ENCODE measurements around the gene WFDC2. TPM values are rescaled to one million over a fixed set of nuclear protein-coding genes. Genes with fewer than 3 reads are reported as not detected.

Gene WFDC2
- total RNA-seq, 1 donor from 2014 or later, result not detected

- H3K4me3 ChIP-seq (ENCODE audit: low read length in 3 of 3), result no peak overlapping the region
- H3K9ac ChIP-seq (ENCODE audit: low read depth in 1 of 3, low read length in 3 of 3), result no peak overlapping the region
- H3K9me3 ChIP-seq (ENCODE audit: control insufficient read depth in 3 of 3, low read length in 3 of 3), result no peaks in the 10 kb centered on the region
- H3K27me3 ChIP-seq (ENCODE audit: control insufficient read depth in 3 of 3, insufficient read depth in 3 of 3, low read length in 3 of 3), result no peaks in the 10 kb centered on the region
- peaks cover 0 to 2% (median 0%) of the 10 kb centered on the region in 3 donors for H3K36me3 ChIP-seq (ENCODE audit: control insufficient read depth in 3 of 3, insufficient read depth in 3 of 3, low read length in 3 of 3)
- peak overlapping the region; percentile 44 for H3K27ac ChIP-seq (ENCODE audit: low read depth, low read length)
- H3K4me1 ChIP-seq (ENCODE audit: control insufficient read depth in 3 of 3, insufficient read depth in 3 of 3, low read length in 3 of 3), result peaks cover 7 to 13% (median 9%) of the 10 kb centered on the region in 3 donors
These were observed 35.6 kb upstream of the WFDC2 start for GRCh38 chr20:45433976-45434375.

- no peaks in the 10 kb centered on the region for H3K27me3 ChIP-seq (ENCODE audit: control insufficient read depth in 3 of 3, insufficient read depth in 3 of 3, low read length in 3 of 3)
- peak overlapping the region; percentile 76 for H3K27ac ChIP-seq (ENCODE audit: low read depth, low read length)
- peaks cover 7 to 13% (median 9%) of the 10 kb centered on the region in 3 donors for H3K4me1 ChIP-seq (ENCODE audit: control insufficient read depth in 3 of 3, insufficient read depth in 3 of 3, low read length in 3 of 3)
- H3K9me3 ChIP-seq (ENCODE audit: control insufficient read depth in 3 of 3, low read length in 3 of 3), result no peaks in the 10 kb centered on the region
- no peaks in the 10 kb centered on the region for H3K36me3 ChIP-seq (ENCODE audit: control insufficient read depth in 3 of 3, insufficient read depth in 3 of 3, low read length in 3 of 3)
- H3K4me3 ChIP-seq (ENCODE audit: low read length in 3 of 3), result peak overlapping the region; percentile 78 to 87 (median 82)
- peak overlapping the region; percentile 75 to 94 (median 89) for H3K9ac ChIP-seq (ENCODE audit: low read depth in 1 of 3, low read length in 3 of 3)
These were observed 32.6 kb upstream of the WFDC2 start for GRCh38 chr20:45436732-45437485.

GRCh38 chr20:45440424-45440823 lies 29.1 kb upstream of the WFDC2 start:
- Histone ChIP-seq H3K27me3 (ENCODE audit: control insufficient read depth in 3 of 3, insufficient read depth in 3 of 3, low read length in 3 of 3) (no peaks in the 10 kb centered on the region), H3K4me1 (ENCODE audit: control insufficient read depth in 3 of 3, insufficient read depth in 3 of 3, low read length in 3 of 3) (peaks cover 4 to 7% (median 7%) of the 10 kb centered on the region in 3 donors), H3K9ac (ENCODE audit: low read depth in 1 of 3, low read length in 3 of 3) (no peak overlapping the region), H3K4me3 (ENCODE audit: low read length in 3 of 3) (no peak overlapping the region), H3K9me3 (ENCODE audit: control insufficient read depth in 3 of 3, low read length in 3 of 3) (no peaks in the 10 kb centered on the region), H3K36me3 (ENCODE audit: control insufficient read depth in 3 of 3, insufficient read depth in 3 of 3, low read length in 3 of 3) (no peaks in the 10 kb centered on the region), H3K27ac (ENCODE audit: low read depth, low read length) (no peak overlapping the region)

- Histone ChIP-seq H3K9ac (ENCODE audit: low read depth in 1 of 3, low read length in 3 of 3) (no peak overlapping the region), H3K4me3 (ENCODE audit: low read length in 3 of 3) (no peak overlapping the region), H3K9me3 (ENCODE audit: control insufficient read depth in 3 of 3, low read length in 3 of 3) (no peaks in the 10 kb centered on the region), H3K4me1 (ENCODE audit: control insufficient read depth in 3 of 3, insufficient read depth in 3 of 3, low read length in 3 of 3) (peaks cover 4 to 7% (median 7%) of the 10 kb centered on the region in 3 donors), H3K36me3 (ENCODE audit: control insufficient read depth in 3 of 3, insufficient read depth in 3 of 3, low read length in 3 of 3) (no peaks in the 10 kb centered on the region), H3K27ac (ENCODE audit: low read depth, low read length) (no peak overlapping the region), H3K27me3 (ENCODE audit: control insufficient read depth in 3 of 3, insufficient read depth in 3 of 3, low read length in 3 of 3) (peaks cover 0 to 2% (median under 1%) of the 10 kb centered on the region in 3 donors)
These were observed 28.5 kb upstream of the WFDC2 start for GRCh38 chr20:45440891-45441685.

GRCh38 chr20:45441746-45442145 lies 27.8 kb upstream of the WFDC2 start:
- no peaks in the 10 kb centered on the region for H3K36me3 ChIP-seq (ENCODE audit: control insufficient read depth in 3 of 3, insufficient read depth in 3 of 3, low read length in 3 of 3)

GRCh38 chr20:45444050-45444449 lies 25.5 kb upstream of the WFDC2 start:
- Histone ChIP-seq H3K4me1 (ENCODE audit: control insufficient read depth in 3 of 3, insufficient read depth in 3 of 3, low read length in 3 of 3) (peaks cover 0 to under 1% (median 0%) of the 10 kb centered on the region in 3 donors), H3K27me3 (ENCODE audit: control insufficient read depth in 3 of 3, insufficient read depth in 3 of 3, low read length in 3 of 3) (peaks cover 0 to 4% (median 2%) of the 10 kb centered on the region in 3 donors), H3K4me3 (ENCODE audit: low read length in 3 of 3) (no peak overlapping the region), H3K36me3 (ENCODE audit: control insufficient read depth in 3 of 3, insufficient read depth in 3 of 3, low read length in 3 of 3) (no peaks in the 10 kb centered on the region), H3K27ac (ENCODE audit: low read depth, low read length) (no peak overlapping the region), H3K9me3 (ENCODE audit: control insufficient read depth in 3 of 3, low read length in 3 of 3) (no peaks in the 10 kb centered on the region), H3K9ac (ENCODE audit: low read depth in 1 of 3, low read length in 3 of 3) (no peak overlapping the region)

More at GRCh38 chr20:45441746-45442145, 27.8 kb upstream of the WFDC2 start:
- Histone ChIP-seq H3K4me1 (ENCODE audit: control insufficient read depth in 3 of 3, insufficient read depth in 3 of 3, low read length in 3 of 3) (peaks cover 2 to 4% (median 4%) of the 10 kb centered on the region in 3 donors), H3K27ac (ENCODE audit: low read depth, low read length) (no peak overlapping the region), H3K9ac (ENCODE audit: low read depth in 1 of 3, low read length in 3 of 3) (no peak overlapping the region), H3K4me3 (ENCODE audit: low read length in 3 of 3) (no peak overlapping the region), H3K9me3 (ENCODE audit: control insufficient read depth in 3 of 3, low read length in 3 of 3) (no peaks in the 10 kb centered on the region), H3K27me3 (ENCODE audit: control insufficient read depth in 3 of 3, insufficient read depth in 3 of 3, low read length in 3 of 3) (peaks cover 0 to 4% (median 2%) of the 10 kb centered on the region in 3 donors)

GRCh38 chr20:45445805-45446562 lies 23.6 kb upstream of the WFDC2 start:
- no peak overlapping the region for H3K27ac ChIP-seq (ENCODE audit: low read depth, low read length)
- peaks cover 0 to 5% (median 4%) of the 10 kb centered on the region in 3 donors for H3K4me1 ChIP-seq (ENCODE audit: control insufficient read depth in 3 of 3, insufficient read depth in 3 of 3, low read length in 3 of 3)
- no peaks in the 10 kb centered on the region for H3K36me3 ChIP-seq (ENCODE audit: control insufficient read depth in 3 of 3, insufficient read depth in 3 of 3, low read length in 3 of 3)
- H3K4me3 ChIP-seq (ENCODE audit: low read length in 3 of 3), result no peak overlapping the region
- no peak overlapping the region for H3K9ac ChIP-seq (ENCODE audit: low read depth in 1 of 3, low read length in 3 of 3)
- H3K9me3 ChIP-seq (ENCODE audit: control insufficient read depth in 3 of 3, low read length in 3 of 3), result no peaks in the 10 kb centered on the region
- peaks cover 0 to 4% (median 2%) of the 10 kb centered on the region in 3 donors for H3K27me3 ChIP-seq (ENCODE audit: control insufficient read depth in 3 of 3, insufficient read depth in 3 of 3, low read length in 3 of 3)

- Histone ChIP-seq H3K4me1 (ENCODE audit: control insufficient read depth in 3 of 3, insufficient read depth in 3 of 3, low read length in 3 of 3) (peaks cover 0 to 5% (median 4%) of the 10 kb centered on the region in 3 donors), H3K9ac (ENCODE audit: low read depth in 1 of 3, low read length in 3 of 3) (no peak overlapping the region), H3K27me3 (ENCODE audit: control insufficient read depth in 3 of 3, insufficient read depth in 3 of 3, low read length in 3 of 3) (peaks cover 0 to 4% (median 2%) of the 10 kb centered on the region in 3 donors), H3K9me3 (ENCODE audit: control insufficient read depth in 3 of 3, low read length in 3 of 3) (no peaks in the 10 kb centered on the region), H3K36me3 (ENCODE audit: control insufficient read depth in 3 of 3, insufficient read depth in 3 of 3, low read length in 3 of 3) (no peaks in the 10 kb centered on the region), H3K4me3 (ENCODE audit: low read length in 3 of 3) (no peak overlapping the region), H3K27ac (ENCODE audit: low read depth, low read length) (no peak overlapping the region)
These were observed 21.3 kb upstream of the WFDC2 start for GRCh38 chr20:45448270-45448669.

GRCh38 chr20:45449528-45449927 lies 20.0 kb upstream of the WFDC2 start:
- H3K4me1 ChIP-seq (ENCODE audit: control insufficient read depth in 3 of 3, insufficient read depth in 3 of 3, low read length in 3 of 3), result peaks cover 0 to 5% (median 4%) of the 10 kb centered on the region in 3 donors
- H3K9me3 ChIP-seq (ENCODE audit: control insufficient read depth in 3 of 3, low read length in 3 of 3), result no peaks in the 10 kb centered on the region
- no peak overlapping the region for H3K9ac ChIP-seq (ENCODE audit: low read depth in 1 of 3, low read length in 3 of 3)
- H3K4me3 ChIP-seq (ENCODE audit: low read length in 3 of 3), result no peak overlapping the region
- H3K36me3 ChIP-seq (ENCODE audit: control insufficient read depth in 3 of 3, insufficient read depth in 3 of 3, low read length in 3 of 3), result no peaks in the 10 kb centered on the region
- H3K27me3 ChIP-seq (ENCODE audit: control insufficient read depth in 3 of 3, insufficient read depth in 3 of 3, low read length in 3 of 3), result peaks cover 0 to 4% (median 2%) of the 10 kb centered on the region in 3 donors
- H3K27ac ChIP-seq (ENCODE audit: low read depth, low read length), result no peak overlapping the region
